Fibroblast of gingiva (primary cell): ENCODE results near the gene ZP1.

ENCODE experiments used
- DNase-seq: peaks from one replicate; pipeline ENCODE4 v3.0.0-alpha.2; 2011; ENCODE audit warnings: low read depth

ZP1 gene

DNA sequence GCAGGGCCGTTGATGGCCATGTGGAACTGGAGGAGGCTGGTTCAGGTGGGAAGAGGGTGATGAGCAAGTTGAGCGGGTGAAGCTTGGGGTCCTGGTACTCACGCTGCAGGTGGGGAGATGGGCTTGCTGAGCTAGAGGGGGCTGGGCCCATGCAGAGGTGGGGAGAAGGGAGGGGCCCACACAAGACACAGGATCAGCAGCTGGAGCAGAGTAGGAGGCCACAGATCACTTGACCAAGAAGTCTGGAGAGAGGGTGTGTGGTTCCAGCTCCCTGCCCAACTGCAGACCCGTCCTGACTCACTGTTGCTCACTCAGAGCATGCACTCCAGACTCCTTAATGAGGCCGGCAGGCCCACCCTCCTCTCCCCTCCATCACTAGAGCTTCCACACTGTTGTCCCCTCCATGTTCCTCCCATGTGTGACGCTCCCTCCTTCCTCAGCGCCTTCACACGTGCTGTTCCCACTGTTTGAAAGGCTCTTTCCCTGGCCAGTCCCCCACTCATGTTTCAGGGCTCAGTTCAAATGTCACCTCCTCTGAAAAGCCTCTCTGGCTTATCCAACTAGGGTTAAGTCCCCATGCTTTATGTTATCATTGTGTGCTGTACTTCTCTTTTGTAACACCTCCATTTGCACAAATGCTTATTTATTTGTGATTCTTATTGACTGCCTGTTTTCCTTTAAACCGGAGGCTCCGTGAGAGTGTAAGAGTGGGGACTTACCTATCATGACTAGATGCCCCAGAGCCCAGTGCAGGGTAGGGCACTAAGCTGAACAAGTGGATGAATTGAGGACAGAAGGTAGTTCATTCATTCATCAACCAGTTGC is 23.1 kb upstream of the ZP1 start:
- no peak for DNase-seq

DNA sequence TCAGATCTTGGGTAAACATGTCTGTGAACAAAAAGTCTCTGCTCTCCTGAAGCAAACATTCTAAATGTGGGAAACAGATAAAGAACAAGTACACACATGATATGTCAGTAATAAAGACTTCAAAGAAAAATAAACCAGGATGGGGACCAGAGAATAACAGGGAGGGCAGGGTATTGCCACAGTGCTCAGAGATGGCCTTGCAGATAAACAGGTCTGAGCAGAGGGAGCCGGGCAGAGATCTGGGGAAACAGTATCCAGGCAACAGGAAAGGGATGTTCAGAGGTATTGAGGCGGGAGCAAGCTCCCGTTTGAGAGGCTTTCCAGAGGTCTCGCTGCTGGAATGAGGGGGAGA is 22.5 kb upstream of the ZP1 start:
- DNase-seq, result no peak

DNA sequence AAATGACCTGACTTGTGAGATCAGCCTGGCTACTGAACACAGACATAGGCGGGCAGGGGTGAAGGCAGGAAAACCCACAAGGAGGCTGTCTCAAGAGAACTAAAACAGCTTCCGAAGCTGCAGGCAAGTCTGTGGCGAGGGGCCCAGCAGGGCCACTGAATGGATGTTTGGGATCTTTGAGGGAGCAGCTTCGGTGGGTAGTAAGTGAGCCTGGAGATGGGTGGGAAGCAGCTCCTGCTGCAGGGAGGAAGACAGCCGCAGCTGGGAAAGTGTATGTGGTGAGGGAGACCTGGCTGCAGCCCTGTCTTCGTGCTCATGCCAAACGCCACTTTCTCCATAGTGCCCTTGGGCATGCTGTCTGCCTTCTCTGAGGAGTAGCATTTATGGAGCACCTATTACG is 22.0 kb upstream of the ZP1 start:
- no peak for DNase-seq

DNA sequence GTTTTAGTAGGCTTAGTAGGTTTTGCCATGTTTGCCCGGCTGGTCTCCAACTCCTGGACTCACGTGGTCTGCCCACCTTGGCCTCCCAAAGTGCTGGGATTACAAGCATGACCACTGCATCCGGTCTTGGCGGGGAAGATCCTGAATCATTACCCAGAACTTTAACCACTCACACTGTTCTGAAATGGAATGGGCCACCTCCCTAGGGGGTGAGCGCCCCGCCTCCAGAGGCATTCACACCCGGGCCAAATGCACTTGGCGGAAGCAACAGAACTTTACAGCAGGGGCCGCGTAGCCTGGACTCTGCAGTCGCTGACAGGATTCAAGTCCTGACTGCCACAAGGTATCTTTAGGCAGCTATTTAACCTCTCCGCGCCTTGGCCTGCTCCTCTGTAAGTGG is 20.1 kb upstream of the ZP1 start:
- DNase-seq, result no peak

DNA sequence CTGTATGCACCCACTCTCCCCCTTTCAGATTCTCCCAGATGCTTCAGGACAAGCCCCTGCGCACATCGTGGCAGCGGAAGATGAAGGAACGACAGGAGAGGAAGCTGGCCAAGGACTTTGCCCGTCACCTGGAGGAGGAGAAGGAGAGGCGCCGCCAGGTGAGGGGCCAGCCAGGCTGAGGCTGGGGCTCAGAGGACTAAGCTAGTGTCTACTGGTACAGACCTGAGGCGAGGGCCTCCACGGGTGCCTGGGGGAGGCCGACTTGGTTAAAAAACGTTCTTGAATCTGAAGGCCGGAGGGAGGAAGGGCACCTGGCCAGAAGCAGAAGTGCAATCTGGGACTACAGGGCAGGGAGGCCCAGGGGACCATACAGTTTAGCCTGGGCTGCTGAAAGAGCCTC is 19.4 kb upstream of the ZP1 start:
- DNase-seq, result no peak

DNA sequence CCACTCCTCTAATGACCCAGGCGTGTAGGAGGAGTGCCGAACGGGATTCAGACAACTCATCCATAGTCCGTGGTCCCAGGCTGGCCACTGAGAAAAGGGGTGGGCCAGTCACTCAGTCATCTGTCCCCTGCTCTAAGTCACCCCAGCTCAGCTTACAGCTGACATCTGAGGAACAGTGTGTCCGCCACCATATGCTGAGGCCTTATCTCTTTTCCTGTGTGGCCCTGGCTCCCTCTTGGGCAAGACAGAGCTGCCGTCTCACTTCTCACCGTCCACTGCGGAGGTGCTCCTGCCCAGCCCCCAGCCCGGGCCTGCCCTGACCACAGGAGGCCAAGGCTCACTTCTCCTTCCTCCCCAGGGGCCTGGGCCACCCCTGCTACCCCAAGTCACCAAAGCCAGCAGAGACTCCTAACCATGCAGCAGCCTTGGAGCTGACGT is 18.6 kb upstream of the ZP1 start:
- DNase-seq, result no peak

DNA sequence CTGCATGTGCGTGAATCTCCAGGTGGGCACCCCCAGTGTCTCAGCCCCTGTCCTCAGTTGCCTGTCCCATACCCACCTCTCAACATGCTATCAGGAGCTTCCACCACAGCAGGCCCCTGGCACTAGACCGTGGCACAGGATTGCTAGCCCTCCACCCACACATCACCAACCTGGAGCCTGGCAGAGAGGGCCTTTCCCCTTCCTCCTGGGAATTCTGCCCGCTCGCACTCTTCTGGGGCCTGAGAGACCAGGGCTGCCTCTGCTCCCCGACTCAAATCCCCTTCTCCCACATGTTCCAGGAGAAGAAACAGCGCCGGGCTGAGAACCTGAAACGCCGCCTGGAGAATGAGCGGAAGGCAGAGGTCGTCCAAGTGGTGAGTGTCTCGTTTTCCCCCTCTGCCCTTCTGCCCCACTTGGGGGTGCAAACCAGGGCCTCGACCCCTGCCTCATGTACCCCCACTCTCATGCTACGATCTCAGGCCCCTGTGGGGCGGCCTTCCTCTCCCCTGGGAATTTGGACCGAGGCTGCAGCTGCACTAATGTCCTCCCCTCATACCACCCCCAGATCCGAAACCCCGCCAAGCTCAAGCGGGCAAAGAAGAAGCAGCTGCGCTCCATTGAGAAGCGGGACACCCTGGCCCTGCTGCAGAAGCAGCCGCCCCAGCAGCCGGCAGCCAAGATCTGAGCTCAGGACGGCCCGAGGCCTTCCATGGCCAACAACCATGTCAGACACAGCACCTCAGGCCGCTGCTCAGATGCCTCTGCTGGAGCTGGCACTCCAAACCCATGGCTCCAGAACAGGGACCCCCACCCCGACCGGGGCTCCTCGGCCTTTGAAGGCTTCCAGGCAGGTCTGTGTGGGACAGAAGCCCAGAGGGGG is 17.5 kb upstream of the ZP1 start:
- no peak for DNase-seq

DNA sequence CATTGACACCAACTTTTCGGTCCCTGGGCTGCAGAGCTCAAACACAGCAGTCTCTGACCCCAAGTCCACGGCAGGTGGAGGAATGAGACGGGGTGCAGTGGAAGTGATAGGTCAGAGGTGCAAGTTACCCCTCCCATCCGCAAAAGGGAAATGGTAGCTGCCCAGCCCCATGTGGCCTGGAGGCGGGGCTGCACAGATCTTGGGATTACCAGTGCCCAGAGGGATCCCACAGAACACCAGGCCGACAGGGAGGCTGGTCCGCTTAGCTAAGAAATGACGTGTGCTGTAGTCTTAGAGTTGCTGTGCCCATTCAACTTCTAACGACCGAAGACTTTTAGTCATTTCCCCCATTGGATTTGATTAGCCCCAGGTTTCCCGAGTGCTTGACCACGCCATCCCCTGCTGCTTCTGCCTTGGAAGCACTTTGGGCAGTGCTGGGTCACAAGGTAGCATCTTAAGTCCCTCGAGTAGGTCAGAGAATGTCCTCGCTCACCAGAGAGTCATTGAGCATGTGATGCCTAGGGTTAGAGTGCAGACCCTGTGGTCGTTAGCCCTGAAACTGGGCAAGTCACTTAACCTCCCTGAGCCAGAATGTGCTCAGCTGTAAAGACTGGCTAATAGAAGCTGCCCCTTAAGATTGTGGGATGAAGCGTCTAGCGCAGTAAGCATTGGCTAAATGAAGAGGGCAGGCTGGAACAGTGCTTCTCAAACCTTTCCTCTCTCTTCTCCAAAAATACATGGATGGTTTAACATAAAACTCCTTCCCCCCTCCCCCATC is 15.8 kb upstream of the ZP1 start:
- no peak for DNase-seq

DNA sequence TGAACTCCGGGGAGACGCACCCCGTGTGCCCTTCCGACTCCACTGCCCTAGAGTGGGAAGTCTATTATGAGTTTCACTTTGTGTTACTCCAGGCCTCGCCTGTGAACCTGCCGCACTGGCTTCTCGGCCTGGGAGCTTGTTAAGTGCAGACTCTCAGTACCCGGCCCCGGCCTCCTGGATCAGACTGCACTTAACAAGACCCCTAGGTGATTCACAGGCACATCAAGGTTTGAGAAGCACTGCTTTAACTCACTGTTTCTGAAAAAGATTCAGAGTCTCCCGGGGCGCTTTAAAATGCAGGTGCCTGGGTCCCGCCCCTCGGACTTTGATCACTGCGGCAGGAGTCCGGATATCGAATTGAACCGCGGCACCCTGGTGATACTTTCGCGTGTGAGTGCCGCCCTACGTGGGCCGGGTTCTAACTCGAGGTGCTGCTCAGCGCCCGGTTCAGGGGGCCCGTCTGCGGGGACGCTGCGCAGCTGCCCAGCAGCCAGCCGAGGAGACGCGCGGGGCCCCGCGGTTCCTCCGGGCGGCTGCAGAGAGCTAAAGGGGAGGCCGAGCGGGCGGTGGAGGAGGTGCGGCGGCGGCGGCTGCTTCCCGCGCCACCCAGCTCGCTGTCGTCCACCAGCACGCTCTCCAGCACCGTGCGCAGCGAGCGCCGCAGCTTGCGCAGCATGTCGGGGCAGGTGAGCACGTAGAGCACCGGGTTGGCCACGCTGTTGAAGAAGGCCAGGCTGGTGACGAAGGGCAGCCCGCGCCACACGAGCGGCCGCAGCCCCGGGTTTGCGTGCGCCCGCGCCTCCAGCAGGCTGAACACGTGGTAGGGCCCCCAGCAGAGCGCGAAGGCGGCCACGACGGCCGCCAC is 15.0 kb upstream of the ZP1 start:
- no peak for DNase-seq

DNA sequence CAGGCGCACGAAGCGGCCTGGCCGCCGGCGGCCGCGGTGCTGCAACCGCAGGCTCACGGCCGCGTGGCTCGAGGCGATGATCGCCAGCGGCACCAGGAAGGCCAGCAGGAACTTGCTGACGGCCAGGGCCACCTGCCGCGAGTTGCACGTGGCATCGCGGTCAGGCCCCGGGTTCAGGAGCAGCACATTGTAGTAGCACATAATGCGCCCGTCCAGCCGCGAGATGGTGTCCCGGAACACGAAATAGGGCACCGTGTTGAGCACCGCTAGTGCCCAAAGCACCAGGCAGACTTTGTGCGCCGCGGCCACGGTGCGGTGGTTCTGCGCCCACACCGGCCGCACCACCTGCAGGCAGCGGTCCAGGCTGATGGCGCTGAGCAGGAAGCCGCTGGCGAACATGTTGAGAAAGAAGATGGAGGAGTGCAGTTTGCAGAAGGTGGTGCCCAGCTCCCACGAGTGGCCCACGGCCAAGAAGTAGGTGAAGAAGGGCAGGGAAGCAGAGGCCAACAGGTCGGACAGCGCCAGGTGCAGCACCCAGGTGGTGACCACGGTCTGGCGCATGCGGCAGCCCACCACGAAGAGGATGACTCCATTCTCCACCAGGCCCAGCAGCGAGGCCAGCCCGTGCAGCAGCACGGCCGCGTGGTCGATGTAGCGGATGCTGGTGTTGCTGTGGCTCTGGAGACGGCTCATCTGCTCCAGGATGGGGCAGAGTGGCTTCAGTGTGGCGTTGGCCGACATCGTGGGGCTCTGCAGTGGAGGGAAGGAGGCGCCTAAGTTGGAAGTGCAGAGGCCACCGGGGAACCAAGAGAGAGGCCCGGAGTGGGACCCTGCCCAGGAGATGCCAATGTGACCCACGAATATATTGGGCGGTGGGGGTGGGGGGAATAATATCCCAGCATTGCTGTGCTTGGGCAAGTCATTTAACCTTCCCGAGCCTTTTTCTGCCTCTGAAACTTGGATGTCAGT is 14.1 kb upstream of the ZP1 start:
- no peak for DNase-seq

DNA sequence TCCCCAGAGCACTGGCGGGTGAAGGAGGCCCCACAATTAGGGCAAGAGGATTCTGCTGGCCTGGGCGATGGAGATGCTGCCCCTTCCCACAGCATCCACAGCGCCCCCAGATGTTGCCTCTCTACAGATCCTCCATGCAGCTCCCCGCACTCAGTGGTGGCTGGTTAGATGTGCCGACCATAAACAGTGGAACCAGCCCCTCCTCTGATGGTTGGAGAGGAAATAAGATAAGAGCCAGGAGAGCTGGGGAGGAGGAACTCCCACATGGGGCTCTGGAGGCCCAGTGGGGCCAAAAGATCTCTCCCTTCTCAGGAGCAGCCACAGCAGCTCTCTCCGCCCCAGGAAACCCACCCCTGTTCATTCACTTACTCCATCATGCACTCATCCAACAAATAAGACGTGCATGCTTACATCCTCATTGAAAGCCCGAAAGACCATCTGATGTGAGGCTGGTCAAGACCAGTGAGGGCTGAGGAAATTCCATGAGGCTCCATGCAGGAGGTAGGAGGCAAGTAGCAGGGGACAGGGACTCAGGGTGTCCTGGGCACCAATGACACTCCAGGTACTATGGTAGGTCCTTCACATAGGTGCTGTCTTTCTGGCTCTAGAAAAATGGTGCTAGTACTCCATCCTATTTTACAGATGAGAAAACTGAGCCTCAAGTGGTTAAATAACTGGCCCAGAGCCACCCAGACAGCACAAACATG is 13.0 kb upstream of the ZP1 start:
- no peak for DNase-seq

DNA sequence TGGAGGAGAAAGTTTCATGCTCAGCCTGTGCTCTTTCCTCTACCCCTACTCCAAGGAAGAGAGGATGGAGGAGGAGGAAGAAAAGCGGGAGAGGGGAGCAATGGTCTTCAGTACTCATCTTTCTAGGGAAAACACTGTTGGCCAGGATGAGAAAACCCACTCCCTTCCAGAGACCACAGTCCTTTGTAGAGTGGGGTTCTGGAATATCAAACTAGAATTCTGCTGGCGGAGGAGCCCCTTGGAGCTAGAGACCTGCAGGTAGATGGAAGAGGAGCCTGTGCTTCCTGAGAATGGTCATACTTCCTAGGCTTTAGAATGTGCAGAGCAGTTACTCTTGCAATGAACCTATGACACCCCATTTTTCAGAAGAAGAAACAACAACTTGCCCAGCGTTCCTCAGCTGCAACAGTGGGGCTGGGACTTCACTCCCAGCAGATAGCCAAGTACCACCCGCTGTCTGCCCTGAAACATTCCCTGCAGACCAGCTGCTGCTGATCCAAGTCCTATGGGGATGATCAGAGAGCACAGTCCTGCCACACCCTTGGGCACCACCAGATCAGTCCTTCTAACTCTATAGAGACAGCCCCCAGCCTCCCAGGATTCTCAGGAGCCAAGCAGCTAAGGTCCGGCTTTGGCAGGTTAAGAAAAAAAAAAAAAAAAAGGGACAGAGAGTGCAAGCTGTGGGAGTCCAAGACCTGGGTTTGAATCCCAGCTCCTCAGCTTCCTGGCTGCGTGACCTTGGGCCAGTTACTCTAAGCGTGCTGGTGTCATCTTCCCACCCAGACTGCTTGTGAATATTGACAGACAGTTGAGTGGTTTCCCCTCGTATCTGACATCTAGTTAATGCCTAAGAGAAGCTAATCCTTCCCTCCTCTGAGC is 12.3 kb upstream of the ZP1 start:
- DNase-seq, result no peak

DNA sequence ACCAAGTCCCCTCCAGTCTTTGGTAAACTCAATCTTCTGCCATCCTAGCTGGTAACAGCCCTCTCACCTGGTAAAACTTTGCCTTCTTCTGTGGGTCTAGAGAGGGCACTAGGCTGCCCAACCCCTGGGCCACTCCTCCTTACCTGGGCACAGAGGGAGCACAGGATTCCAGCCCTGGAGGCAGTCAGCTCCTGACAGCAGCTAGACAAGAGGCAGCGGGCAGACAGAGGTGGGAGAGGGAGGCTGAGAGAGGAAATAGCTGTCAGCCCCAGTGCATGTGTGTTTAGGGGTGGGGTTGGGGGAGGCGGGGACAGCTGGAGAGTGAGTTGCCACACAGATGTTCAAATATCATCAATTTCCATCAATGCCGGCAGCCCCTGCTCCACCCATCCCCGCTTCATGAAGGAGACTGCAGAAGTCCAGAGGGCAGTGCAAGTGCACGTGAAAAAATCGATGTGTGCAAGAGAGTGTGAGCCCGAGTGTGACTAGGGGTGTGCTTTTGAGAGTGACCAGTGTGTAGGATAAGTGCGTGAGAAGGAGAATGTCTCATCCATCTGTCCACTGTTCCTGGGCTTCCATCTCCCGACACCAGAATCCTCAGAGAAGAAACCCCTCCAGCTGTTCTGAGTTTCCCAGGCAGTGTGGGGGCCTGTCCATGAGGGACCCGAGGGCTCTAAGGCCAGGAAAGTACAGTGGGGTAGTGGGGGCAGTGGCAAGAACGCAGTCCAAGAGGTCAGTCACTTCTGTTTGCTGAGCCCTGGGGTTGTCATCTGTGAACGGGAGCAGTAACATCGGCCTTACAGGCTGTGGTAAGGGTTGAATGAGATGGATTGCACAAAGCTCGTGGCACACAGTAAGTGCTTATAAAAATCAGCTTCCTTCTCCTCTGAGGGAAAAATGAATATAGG is 11.4 kb upstream of the ZP1 start, which contains the start of gene PTGDR2:
Gene PTGDR2 (minus strand): TSS at position 225 of the 908 bp plus-strand sequence. CDS start 2,228 bp downstream, outside the sequence.
- no peak for DNase-seq

DNA sequence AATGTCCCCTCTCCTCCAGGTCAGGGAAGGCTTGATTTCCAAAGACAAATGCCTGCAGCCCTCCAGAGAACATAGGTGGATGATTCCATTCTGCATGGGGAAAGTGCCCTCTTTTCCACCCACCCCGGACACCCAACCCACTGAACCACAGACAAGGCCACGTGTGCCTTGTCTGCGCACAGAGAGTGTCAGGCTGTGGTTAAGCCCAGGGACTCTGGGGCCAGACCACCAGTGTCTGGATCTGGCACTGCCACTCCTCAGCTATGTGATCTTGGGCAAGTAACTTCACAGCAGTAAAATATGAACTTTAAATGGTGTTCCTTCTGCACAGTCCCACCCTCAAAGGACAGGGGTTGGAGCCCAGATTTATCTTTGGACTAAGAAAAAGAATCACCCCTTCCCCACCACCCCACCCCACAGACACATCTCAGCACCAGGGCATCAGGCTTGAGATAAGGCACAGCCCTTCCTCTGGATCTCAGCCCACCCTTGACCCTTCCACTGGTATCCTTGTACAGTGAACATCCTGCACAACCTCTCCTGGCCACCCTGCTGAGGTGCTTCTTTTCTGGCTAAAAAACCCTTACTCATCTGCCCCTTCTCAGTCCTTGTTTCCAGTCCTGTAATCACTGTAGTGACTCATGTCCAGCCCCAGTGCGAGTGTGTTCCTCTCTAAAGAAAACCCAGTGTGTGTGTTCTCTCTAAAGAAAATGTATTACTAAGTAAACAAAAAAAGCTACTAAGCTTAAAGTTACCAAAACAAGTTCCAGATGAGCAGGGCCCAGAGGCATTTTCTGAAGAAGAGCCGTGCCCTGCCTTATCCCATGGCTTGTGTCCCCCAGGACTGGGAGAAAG is 9.7 kb upstream of the ZP1 start:
- DNase-seq, result no peak

DNA sequence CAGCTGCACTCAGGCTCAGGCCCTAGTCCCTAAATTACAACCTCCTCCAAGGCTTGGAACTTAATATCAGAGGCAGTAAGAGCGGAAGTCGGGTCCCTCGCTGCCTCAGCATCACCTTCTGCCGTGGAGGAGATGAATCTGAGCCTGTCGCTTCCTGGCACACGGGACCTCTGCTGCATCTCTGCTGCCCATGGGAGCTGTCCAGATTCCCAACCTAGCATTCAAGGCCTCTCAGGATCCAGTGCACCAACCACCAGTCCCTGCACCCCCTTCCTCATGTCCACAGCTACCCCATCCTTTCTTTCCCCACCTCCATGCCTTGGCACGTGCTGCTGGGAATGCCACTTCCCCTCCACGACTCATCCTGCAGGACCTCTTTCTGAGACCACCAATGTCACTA is 9.1 kb upstream of the ZP1 start:
- DNase-seq, result no peak

DNA sequence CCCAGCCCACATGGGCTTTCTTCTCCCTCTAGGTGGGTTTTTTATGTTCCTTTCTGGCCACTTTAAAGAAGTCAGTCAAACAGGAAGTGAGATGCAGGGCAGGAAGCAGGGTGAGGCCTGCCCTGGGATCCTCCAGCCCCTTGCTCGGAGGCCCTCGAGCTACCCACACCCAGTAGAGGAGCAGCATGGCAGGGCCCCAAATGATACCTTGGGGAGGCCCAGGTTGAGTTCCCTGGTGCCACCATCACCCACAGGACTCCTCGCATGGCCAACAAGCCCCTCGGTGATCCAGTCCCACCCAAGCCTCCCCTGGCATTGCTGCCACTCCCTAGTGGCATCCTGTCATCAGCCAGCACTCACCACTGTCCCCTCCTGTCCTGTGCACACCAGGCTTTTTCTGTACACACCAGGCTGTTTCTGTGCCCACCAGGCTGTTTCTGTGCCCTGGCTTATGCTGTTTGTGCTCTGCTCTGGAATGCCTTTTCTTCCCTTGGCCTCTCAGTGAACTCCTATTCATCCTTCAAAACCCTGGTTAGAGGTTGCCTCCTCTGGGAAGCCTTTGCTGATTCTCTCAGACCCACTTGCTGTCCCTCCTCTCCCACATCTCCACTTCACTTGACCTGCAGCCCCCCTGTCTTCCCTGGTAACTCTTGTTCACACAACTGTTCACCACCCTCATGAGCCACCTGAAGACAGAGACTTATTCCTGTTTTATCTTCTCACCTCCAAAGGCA is 8.4 kb upstream of the ZP1 start:
- no peak for DNase-seq
